Mesendoderm (in vitro differentiated cells): ENCODE results near the gene HOATZ.

ENCODE experiments used
- DNase-seq: peaks from one replicate; pipeline ENCODE4 v3.0.0; 2013
- H2AK5ac ChIP-seq: 2 replicates; pipeline ENCODE4 v1.6.1; 2013; ENCODE audit warnings: low read length, inconsistent platforms
- H2BK120ac ChIP-seq: 2 replicates; pipeline ENCODE4 v1.6.1; 2013; ENCODE audit warnings: low read depth, mild to moderate bottlenecking, low read length, moderate library complexity, mixed read lengths
- H2BK15ac ChIP-seq: replicated peaks from 2 replicates; pipeline ENCODE4 v1.6.1; 2013; ENCODE audit warnings: low read depth, mild to moderate bottlenecking, moderate library complexity
- H2BK5ac ChIP-seq: 2 replicates; pipeline ENCODE4 v1.6.1; 2013; ENCODE audit warnings: low read length, inconsistent platforms
- H3K18ac ChIP-seq: 2 replicates; pipeline ENCODE4 v1.6.1; 2013; ENCODE audit warnings: mild to moderate bottlenecking, low read length, mixed read lengths
- H3K23ac ChIP-seq: one replicate; pipeline ENCODE4 v1.6.1; 2013; ENCODE audit warnings: low read length
- H3K27ac ChIP-seq: 2 replicates; pipeline ENCODE4 v1.5.1; 2013; ENCODE audit warnings: low read depth, mild to moderate bottlenecking, inconsistent platforms, low read length, moderate library complexity
- H3K27me3 ChIP-seq: 2 replicates; pipeline ENCODE4 v1.6.1; 2013; ENCODE audit warnings: low read length, control low read depth, mild to moderate bottlenecking, inconsistent platforms; ENCODE audit not compliant: insufficient read depth, poor library complexity
- H3K36me3 ChIP-seq: 2 replicates; pipeline ENCODE4 v1.6.1; 2013; ENCODE audit warnings: low read length, inconsistent platforms; ENCODE audit not compliant: control insufficient read depth, insufficient read depth
- H3K4ac ChIP-seq: one replicate; pipeline ENCODE4 v1.6.1; 2013; ENCODE audit warnings: low read depth, mild to moderate bottlenecking, low read length, moderate library complexity
- H3K4me1 ChIP-seq: 2 replicates; pipeline ENCODE4 v1.6.1; 2013; ENCODE audit warnings: low read depth, low read length, inconsistent platforms; ENCODE audit not compliant: control insufficient read depth
- H3K4me2 ChIP-seq: 2 replicates; pipeline ENCODE4 v1.6.1; 2013; ENCODE audit warnings: low read length
- H3K4me3 ChIP-seq: 2 replicates; pipeline ENCODE4 v1.5.1; 2013; ENCODE audit warnings: mild to moderate bottlenecking, low read length
- H3K56ac ChIP-seq: one replicate; pipeline ENCODE4 v1.6.1; 2013; ENCODE audit warnings: low read length
- H3K79me1 ChIP-seq: 2 replicates; pipeline ENCODE4 v1.6.1; 2013; ENCODE audit warnings: low read length, inconsistent platforms
- H3K79me2 ChIP-seq: 2 replicates; pipeline ENCODE4 v1.6.1; 2013; ENCODE audit warnings: mild to moderate bottlenecking, low read length; ENCODE audit not compliant: control insufficient read depth, insufficient read depth
- H3K9ac ChIP-seq: 2 replicates; pipeline ENCODE4 v1.6.1; 2013; ENCODE audit warnings: low read length, inconsistent platforms
- H4K5ac ChIP-seq: one replicate; pipeline ENCODE4 v1.6.1; 2013; ENCODE audit warnings: low read length
- H4K8ac ChIP-seq: one replicate; pipeline ENCODE4 v1.6.1; 2013; ENCODE audit warnings: low read depth, mild to moderate bottlenecking, control low read depth, low read length, moderate library complexity
- WGBS: extraction: QIAGEN DNeasy Blood & Tissue Kit; methylation state at CpG from one replicate; pipeline ENCODE4 v1.1.7; 2013; ENCODE audit warnings: low lambda C conversion rate, missing lambda C conversion rate; ENCODE audit not compliant: insufficient coverage; ENCODE audit errors: extremely low coverage; 5-methylcytosine and 5-hydroxymethylcytosine counted together

HOATZ gene

DNA sequence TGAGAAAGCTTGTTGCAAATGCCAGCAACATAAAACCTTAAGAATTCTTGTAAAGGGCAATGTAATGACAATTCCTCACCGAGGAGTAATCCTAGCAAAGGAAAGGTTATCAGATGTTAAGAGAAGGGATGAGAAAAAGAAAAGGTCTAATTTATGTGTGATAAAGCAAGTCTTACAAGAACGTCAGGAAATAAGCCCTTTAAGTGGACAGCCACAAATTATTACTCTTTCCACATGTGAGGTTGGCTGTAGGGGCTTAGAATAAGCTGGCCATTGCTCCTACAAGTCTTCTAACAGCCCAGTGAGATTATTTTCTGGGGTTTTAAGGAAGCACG is 35.3 kb downstream of the HOATZ start:
- H3K4me3 ChIP-seq: no peak overlapping the region
- H3K4ac ChIP-seq: no peak overlapping the region
- DNase-seq: no peak
- H3K36me3 ChIP-seq: no peaks in the 10 kb centered on the region
- H3K27ac ChIP-seq: no peak overlapping the region
- no peak overlapping the region for H2BK15ac ChIP-seq
- H3K18ac ChIP-seq: no peak overlapping the region
- H3K27me3 ChIP-seq: no peaks in the 10 kb centered on the region
- H3K56ac ChIP-seq: no peak overlapping the region
- H4K8ac ChIP-seq: no peak overlapping the region
- no peak overlapping the region for H2BK5ac ChIP-seq
- no CpG with 5 or more reads among the region's 3 CpGs for WGBS
- no peak overlapping the region for H2BK120ac ChIP-seq
- H3K79me1 ChIP-seq: no peaks in the 10 kb centered on the region
- no peak overlapping the region for H3K23ac ChIP-seq
- no peaks in the 10 kb centered on the region for H3K79me2 ChIP-seq
- H4K5ac ChIP-seq: no peak overlapping the region
- H2AK5ac ChIP-seq: no peak overlapping the region
- H3K9ac ChIP-seq: no peak overlapping the region
- no peak overlapping the region for H3K4me2 ChIP-seq
- no peaks in the 10 kb centered on the region for H3K4me1 ChIP-seq

DNA sequence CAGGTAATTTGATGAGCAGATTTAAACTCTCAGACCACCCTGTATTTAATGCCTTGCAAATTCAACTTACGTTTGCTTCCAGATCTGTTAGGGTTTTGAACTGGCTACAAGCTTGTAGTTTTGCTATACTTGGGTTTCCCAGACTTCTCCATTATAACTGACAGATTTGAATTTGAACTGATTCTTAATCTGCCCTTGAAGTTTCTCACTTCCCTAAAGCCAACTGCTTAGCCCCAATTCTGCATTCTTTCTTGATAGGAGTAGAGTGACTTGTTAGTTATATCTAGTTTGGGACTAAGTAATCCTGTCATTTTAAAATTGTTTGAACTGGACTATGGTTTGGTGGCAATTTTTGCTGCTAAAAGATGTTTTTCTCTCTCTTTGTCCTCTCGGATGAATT is 35.7 kb downstream of the HOATZ start:
- no peak overlapping the region for H3K4me3 ChIP-seq
- H3K56ac ChIP-seq: no peak overlapping the region
- H3K27me3 ChIP-seq: no peaks in the 10 kb centered on the region
- H3K18ac ChIP-seq: no peak overlapping the region
- no peak overlapping the region for H3K23ac ChIP-seq
- H2BK15ac ChIP-seq: no peak overlapping the region
- H3K36me3 ChIP-seq: no peaks in the 10 kb centered on the region
- DNase-seq: no peak
- no peaks in the 10 kb centered on the region for H3K4me1 ChIP-seq
- H3K9ac ChIP-seq: no peak overlapping the region
- H4K8ac ChIP-seq: no peak overlapping the region
- no peak overlapping the region for H2BK120ac ChIP-seq
- no peak overlapping the region for H4K5ac ChIP-seq
- H3K4ac ChIP-seq: no peak overlapping the region
- WGBS: no CpG with 5 or more reads among the region's 2 CpGs
- H3K79me1 ChIP-seq: no peaks in the 10 kb centered on the region
- no peak overlapping the region for H3K4me2 ChIP-seq
- H3K79me2 ChIP-seq: no peaks in the 10 kb centered on the region
- H2BK5ac ChIP-seq: no peak overlapping the region
- H2AK5ac ChIP-seq: no peak overlapping the region
- H3K27ac ChIP-seq: no peak overlapping the region

DNA sequence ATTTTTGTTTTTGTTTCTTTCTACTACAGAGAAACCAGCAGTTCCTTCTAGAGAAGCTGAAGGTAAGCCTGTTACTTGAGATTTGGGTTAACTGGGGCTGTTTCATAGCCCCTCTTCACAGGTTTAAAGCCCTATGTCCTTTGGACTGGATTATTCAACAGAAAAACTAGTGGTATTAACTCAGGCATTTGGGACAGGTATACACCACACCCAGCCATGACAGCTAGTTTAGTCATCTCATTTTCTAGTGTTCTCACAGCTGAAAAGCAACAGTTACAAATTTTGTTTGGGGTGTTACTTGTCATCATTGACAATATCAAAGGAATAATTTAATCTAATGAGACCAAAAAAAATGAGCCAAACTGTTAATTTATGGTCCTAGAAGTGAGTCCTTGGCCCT is 40.0 kb downstream of the HOATZ start:
- Histone ChIP-seq H2AK5ac (no peak overlapping the region), H3K4ac (no peak overlapping the region), H3K4me3 (no peak overlapping the region), H3K4me2 (no peak overlapping the region), H3K56ac (no peak overlapping the region), H3K36me3 (no peaks in the 10 kb centered on the region), H3K4me1 (no peaks in the 10 kb centered on the region), H2BK5ac (no peak overlapping the region), H4K5ac (no peak overlapping the region), H2BK120ac (no peak overlapping the region), H3K79me2 (no peaks in the 10 kb centered on the region), H4K8ac (no peak overlapping the region), H3K9ac (no peak overlapping the region), H3K27ac (no peak overlapping the region), H2BK15ac (no peak overlapping the region), H3K79me1 (no peaks in the 10 kb centered on the region), H3K18ac (no peak overlapping the region), H3K23ac (no peak overlapping the region), H3K27me3 (no peaks in the 10 kb centered on the region)
- no peak for DNase-seq

DNA sequence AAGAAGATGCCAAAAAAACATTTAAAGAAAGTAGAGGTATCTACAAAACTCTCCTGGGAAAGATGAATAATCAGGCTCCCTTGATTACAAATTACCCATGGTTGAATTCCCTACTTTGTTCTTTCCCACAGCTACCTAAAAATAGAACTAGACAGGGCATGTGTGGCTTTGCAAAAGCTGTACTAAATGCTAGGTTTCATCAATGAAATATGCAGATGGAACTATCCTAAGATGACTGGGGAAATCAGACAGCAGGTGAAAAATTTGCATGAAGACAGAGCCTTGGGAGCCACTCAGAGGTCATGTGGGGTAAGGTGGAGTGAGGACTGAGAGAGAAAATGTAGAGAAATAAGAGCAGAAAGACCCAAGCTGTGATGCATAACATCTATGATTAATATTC is 40.7 kb downstream of the HOATZ start:
- H4K5ac ChIP-seq: no peak overlapping the region
- H3K4me1 ChIP-seq: no peaks in the 10 kb centered on the region
- H3K4me3 ChIP-seq: no peak overlapping the region
- H3K18ac ChIP-seq: no peak overlapping the region
- H2BK15ac ChIP-seq: no peak overlapping the region
- H3K36me3 ChIP-seq: no peaks in the 10 kb centered on the region
- H3K4me2 ChIP-seq: no peak overlapping the region
- H3K56ac ChIP-seq: no peak overlapping the region
- no peak overlapping the region for H3K23ac ChIP-seq
- H2AK5ac ChIP-seq: no peak overlapping the region
- H2BK120ac ChIP-seq: no peak overlapping the region
- no peaks in the 10 kb centered on the region for H3K79me2 ChIP-seq
- H3K27me3 ChIP-seq: no peaks in the 10 kb centered on the region
- no peak for DNase-seq
- H3K27ac ChIP-seq: no peak overlapping the region
- H3K79me1 ChIP-seq: no peaks in the 10 kb centered on the region
- no peak overlapping the region for H3K9ac ChIP-seq
- H3K4ac ChIP-seq: no peak overlapping the region
- H4K8ac ChIP-seq: no peak overlapping the region
- no peak overlapping the region for H2BK5ac ChIP-seq

DNA sequence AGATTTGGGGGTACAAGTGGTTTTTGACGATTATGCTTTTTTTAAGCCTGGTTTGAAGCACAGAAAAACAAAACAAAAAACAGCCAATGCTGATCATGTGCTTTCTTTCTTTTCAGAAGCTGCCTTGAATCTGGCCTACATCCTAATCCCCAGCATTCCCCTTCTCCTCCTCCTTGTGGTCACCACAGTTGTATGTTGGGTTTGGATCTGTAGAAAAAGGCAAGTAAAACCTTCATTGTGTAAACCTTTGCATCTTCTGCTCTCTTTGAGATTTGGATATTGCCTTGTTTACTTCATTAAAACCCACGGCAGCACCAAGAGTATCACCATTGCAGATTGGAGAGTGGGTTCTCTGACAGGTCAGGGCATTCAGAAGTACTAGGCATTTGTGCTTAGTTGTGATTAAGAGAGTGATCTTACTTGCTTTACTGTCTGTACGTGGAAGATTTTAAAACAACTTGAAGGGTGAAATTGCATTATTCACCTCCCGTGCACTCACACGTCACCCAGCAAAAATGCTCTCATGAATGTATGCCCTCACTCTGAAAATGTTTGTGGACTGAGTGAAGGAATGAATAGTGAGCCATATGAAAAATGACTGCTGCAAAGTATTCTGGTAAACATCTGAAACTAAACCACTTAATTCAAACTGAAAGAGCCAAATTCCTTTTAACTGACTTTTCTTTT is 43.0 kb downstream of the HOATZ start:
- Histone ChIP-seq H3K36me3 (no peaks in the 10 kb centered on the region), H3K56ac (no peak overlapping the region)
- WGBS: no CpG with 5 or more reads among the region's 5 CpGs

DNA sequence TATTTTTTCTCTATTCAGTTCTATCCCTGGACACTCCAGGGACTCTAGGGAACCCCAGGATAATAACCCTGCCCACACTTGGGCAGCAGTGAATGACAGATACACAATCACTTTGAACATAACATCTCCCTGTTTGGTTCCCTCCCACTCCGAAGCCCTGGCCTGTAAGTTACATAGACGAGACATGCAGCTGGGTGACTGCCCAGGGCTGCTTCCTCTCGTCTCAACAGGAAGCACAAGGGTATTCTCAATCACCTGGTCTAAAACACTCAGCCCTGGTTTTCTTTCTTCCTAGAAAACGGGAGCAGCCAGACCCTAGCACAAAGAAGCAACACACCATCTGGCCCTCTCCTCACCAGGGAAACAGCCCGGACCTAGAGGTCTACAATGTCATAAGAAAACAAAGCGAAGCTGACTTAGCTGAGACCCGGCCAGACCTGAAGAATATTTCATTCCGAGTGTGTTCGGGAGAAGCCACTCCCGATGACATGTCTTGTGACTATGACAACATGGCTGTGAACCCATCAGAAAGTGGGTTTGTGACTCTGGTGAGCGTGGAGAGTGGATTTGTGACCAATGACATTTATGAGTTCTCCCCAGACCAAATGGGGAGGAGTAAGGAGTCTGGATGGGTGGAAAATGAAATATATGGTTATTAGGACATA is 45.4 kb downstream of the HOATZ start:
- H3K4ac ChIP-seq: no peak overlapping the region
- no peak overlapping the region for H2BK15ac ChIP-seq
- no peaks in the 10 kb centered on the region for H3K36me3 ChIP-seq
- WGBS: no CpG with 5 or more reads among the region's 11 CpGs
- no peak overlapping the region for H3K4me2 ChIP-seq
- H3K4me3 ChIP-seq: no peak overlapping the region
- H2BK5ac ChIP-seq: no peak overlapping the region
- H3K56ac ChIP-seq: no peak overlapping the region
- H3K4me1 ChIP-seq: no peaks in the 10 kb centered on the region
- no peaks in the 10 kb centered on the region for H3K79me1 ChIP-seq
- no peak overlapping the region for H4K8ac ChIP-seq
- no peaks in the 10 kb centered on the region for H3K27me3 ChIP-seq
- no peak overlapping the region for H3K9ac ChIP-seq
- H3K18ac ChIP-seq: no peak overlapping the region
- H2BK120ac ChIP-seq: no peak overlapping the region
- no peaks in the 10 kb centered on the region for H3K79me2 ChIP-seq
- H2AK5ac ChIP-seq: no peak overlapping the region
- no peak for DNase-seq
- H4K5ac ChIP-seq: no peak overlapping the region
- H3K27ac ChIP-seq: no peak overlapping the region
- H3K23ac ChIP-seq: no peak overlapping the region

More for the DNA sequence above, 43.0 kb downstream of the HOATZ start:
- no peak for DNase-seq
- no peaks in the 10 kb centered on the region for H3K79me1 ChIP-seq
- H2BK120ac ChIP-seq: no peak overlapping the region
- H3K27me3 ChIP-seq: no peaks in the 10 kb centered on the region
- no peak overlapping the region for H3K27ac ChIP-seq
- no peak overlapping the region for H2BK15ac ChIP-seq
- no peaks in the 10 kb centered on the region for H3K4me1 ChIP-seq
- no peak overlapping the region for H3K4me3 ChIP-seq
- no peak overlapping the region for H3K4ac ChIP-seq
- H3K23ac ChIP-seq: no peak overlapping the region
- no peaks in the 10 kb centered on the region for H3K79me2 ChIP-seq
- no peak overlapping the region for H4K8ac ChIP-seq
- no peak overlapping the region for H2AK5ac ChIP-seq
- no peak overlapping the region for H4K5ac ChIP-seq
- H3K9ac ChIP-seq: no peak overlapping the region
- no peak overlapping the region for H2BK5ac ChIP-seq
- no peak overlapping the region for H3K4me2 ChIP-seq
- H3K18ac ChIP-seq: no peak overlapping the region
